ENCODE data around the gene POLR3G. TPM values are rescaled to one million over a fixed set of nuclear protein-coding genes. Genes with fewer than 3 reads are reported as not detected.

POLR3G gene
- total RNA-seq, 1 donor from 2014 or later: 28.4 TPM

GRCh38 chr5:90477621-90478215 lies 3.1 kb downstream of the POLR3G start:
- no peak for TF ChIP-seq CTCF (conservative IDR thresholded peaks at IDR 0.05; ENCODE audit: low read depth, low read length)
- no peak for DNase-seq (ENCODE audit: low read depth)
- H3K4me3 ChIP-seq (ENCODE audit: low read depth, low read length): no peak overlapping the region

GRCh38 chr5:90479611-90480385 lies 5.1 kb downstream of the POLR3G start:
- H3K4me3 ChIP-seq (ENCODE audit: low read depth, low read length): no peak overlapping the region
- no peak for TF ChIP-seq CTCF (conservative IDR thresholded peaks at IDR 0.05; ENCODE audit: low read depth, low read length)
- no peak for DNase-seq (ENCODE audit: low read depth)

- DNase-seq (ENCODE audit: low read depth): no peak
- no peak for TF ChIP-seq CTCF (conservative IDR thresholded peaks at IDR 0.05; ENCODE audit: low read depth, low read length)
- H3K4me3 ChIP-seq (ENCODE audit: low read depth, low read length): no peak overlapping the region
These were observed 6.0 kb downstream of the POLR3G start for GRCh38 chr5:90480699-90481098.

- no peak for TF ChIP-seq CTCF (conservative IDR thresholded peaks at IDR 0.05; ENCODE audit: low read depth, low read length)
- DNase-seq (ENCODE audit: low read depth): no peak
- H3K4me3 ChIP-seq (ENCODE audit: low read depth, low read length): no peak overlapping the region
These were observed 8.5 kb downstream of the POLR3G start for GRCh38 chr5:90483206-90483605.

GRCh38 chr5:90484540-90484939 lies 9.9 kb downstream of the POLR3G start:
- DNase-seq (ENCODE audit: low read depth): no peak

GRCh38 chr5:90488791-90489190 lies 14.1 kb downstream of the POLR3G start:
- no peak for DNase-seq (ENCODE audit: low read depth)
- H3K4me3 ChIP-seq (ENCODE audit: low read depth, low read length): no peak overlapping the region
- TF ChIP-seq CTCF (conservative IDR thresholded peaks at IDR 0.05; ENCODE audit: low read depth, low read length): no peak

More at GRCh38 chr5:90484540-90484939, 9.9 kb downstream of the POLR3G start:
- H3K4me3 ChIP-seq (ENCODE audit: low read depth, low read length): no peak overlapping the region
- no peak for TF ChIP-seq CTCF (conservative IDR thresholded peaks at IDR 0.05; ENCODE audit: low read depth, low read length)
